Measurements from ENCODE around the gene ACBD6. TPM values are rescaled to one million over a fixed set of nuclear protein-coding genes. Genes with fewer than 3 reads are reported as not detected.
A peak's percentile ranks its signal among the peaks of the same experiment; 100 is the strongest.

The ACBD6 gene
- polyA plus RNA-seq, 4 donors, result 64.9 to 75.5 (median 67.5) TPM

DNA sequence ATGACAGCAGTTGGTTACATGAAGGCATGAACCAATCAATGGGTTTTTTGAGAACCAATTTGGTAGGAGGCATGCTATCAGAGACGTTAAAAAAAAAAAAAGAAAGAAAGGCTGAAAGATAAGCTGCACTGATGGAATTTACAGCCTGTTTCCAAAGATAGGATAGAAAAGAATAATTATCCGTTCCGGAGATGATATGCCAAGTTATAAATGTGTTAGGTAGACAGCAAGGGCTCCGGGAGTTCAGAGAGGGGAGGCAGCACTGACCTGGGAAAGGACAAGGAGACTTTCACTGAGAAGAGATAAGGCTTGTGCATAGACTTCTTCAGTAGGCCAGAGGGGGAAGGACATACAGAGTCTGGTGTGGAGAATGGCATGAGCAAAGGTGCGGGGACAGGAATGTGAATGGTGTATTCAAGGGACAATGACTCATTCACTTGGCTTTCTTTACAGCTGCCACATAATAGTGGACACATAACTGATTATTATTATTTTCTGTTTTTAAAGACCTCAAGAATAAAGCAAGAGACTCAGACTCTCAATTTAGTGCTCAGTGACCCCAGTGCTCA, 24.8 kb upstream of the ACBD6 start:
- no peak for DNase-seq (ENCODE audit: low read depth in 4 of 4, low spot score in 3 of 4)

DNA sequence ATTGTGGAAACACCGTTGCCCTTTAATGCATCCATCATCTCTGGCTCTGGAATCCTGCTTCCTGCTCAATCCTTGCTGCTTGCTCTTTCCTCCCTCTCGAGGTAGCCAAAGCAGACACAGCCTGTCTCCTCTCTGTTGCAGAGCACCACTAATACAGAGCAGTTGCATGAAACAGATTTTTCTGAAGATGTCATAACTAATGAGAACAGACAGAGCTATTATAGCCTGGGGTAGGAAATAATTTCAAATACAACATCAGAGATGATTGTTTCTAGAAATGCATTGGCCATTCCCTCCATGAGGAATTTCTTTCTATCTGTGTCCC, 23.3 kb upstream of the ACBD6 start:
- DNase-seq (ENCODE audit: low read depth in 4 of 4, low spot score in 3 of 4), result no peak

DNA sequence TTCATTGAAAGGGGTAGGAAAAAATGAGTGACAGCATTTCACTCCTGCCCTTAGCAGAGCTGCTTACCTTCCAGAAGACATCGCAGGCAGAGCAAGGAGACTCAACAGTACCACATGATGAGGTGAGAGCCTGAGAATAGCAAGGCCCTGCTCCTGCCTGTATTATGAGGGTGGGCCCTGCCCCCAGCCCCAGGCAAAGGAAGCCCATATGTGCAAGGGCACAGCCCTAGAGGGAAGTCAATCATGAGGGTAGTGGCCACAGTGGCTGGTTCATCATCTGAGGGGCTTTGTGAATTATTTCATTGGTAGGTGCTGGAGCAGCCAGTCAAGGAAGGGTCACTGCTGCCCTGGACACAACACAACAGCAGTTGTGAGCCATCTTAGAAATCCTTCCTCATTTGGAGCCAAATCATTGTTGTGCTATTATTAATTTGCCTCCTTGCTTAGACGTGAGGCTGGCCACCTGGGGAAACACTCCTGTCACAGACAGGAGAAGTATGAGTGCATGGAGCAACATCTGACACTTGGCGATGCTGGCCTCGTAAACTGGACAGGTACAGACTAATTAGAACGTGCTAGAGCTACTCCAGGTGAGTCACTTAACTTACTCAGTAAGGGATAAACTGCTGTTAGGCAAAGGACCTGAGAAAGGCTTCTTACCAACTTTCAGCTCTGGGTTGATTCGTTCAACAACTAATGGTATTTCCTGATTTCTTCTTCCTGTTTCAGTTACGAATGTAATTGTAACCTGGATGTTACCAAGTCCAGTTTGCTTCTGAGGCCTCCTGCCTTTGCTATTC, 22.7 kb upstream of the ACBD6 start:
- no peak for DNase-seq (ENCODE audit: low read depth in 4 of 4, low spot score in 3 of 4)

DNA sequence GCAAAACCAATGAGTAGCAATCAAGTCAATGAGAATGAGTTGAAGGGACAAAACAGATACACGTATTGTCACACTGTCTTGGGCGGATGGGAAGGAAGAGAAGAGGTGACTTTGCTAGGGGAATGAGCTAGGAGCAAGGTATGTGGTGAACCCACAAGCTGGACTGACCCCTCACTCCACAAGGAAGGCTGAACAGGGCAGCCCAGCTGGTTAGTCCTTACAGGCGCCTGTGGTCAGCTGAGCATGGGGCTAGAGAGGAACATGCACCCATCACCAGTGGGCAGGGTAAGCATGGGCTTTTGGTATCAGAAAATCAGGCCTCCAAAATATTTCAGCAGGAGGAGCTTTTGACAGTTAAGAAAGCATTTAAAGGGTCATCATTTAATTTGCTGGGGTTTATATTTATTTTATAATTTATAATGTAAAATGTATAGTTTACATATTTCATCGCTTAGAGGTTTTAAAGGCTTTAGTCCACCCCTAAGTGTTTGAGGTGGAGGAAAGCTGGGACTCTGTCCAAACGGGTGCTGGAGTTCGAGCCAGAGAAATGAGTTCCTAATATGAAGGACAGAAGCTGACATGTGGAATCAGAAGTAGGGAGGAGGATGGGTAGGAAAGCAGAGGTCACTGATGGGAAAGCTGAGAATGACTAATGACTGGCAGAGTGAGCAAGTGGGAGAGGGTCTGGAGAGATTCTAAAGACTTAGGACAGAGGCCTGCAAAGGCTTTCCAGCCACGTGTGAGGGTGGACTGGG, 22.0 kb upstream of the ACBD6 start:
- DNase-seq (ENCODE audit: low read depth in 4 of 4, low spot score in 3 of 4), result no peak

DNA sequence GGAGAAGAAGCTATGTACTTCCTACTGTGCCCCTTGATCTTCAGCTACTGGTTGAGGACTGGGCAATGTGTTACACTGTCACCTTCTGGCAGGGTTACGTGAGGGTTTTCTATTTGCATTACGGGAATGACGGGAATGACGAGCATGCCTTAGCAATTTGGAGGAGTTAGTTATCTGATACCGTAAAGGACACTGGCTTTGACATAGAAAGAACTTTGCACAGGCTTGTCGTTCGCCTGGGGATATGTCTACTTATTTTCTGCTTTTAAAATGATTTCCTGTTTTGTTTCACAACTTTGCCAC, 19.8 kb upstream of the ACBD6 start:
- no peak for DNase-seq (ENCODE audit: low read depth in 4 of 4, low spot score in 3 of 4)

- no peak for DNase-seq (ENCODE audit: low read depth in 4 of 4, low spot score in 3 of 4)
These were observed 19.3 kb upstream of the ACBD6 start for GRCh38 chr1:180521474-180522212.

DNA sequence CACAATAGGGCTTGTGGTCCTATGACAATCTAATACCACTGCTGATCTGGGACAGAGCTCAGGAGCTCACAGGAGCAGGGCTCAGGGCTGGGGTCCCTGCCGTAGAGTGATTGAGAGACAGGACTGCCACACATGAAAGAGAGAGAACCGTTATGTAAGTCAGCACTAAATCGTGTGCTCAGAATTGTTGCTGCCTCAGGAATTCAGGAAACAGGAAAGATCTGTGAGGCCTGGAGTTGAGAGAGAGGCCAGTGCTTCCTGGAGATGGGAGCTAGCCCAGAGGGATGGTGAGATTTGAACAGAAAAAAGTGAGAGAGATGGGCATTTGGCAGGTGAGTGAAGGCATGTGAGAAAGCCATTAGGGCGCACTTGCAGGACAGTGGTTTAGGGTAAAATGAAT, 17.5 kb upstream of the ACBD6 start:
- DNase-seq (ENCODE audit: low read depth in 4 of 4, low spot score in 3 of 4), result no peak

- DNase-seq (ENCODE audit: low read depth in 4 of 4, low spot score in 3 of 4), result peak; percentile 57 to 69 (median 58)
These were observed 13.5 kb upstream of the ACBD6 start for GRCh38 chr1:180515857-180516388.

DNA sequence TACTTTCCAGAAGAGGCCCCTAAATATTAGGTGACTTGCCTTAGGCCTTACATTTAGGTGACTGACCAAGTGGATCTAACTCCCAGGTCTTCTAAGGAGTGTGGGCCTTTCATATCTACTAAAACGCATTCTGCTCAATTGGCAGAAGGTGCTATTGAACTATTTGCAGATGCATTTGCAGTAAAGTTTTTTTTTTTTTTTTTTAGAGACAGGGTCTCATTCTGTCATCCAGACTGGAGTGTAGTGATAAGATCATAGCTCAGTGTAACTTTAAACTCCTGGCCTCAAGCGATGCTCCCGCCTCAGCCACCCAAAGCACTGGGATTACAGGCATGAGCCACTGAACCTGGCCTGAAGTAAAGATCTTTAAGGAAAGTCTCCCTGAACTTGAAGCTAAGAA, 13.0 kb upstream of the ACBD6 start:
- no peak for DNase-seq (ENCODE audit: low read depth in 4 of 4, low spot score in 3 of 4)

GRCh38 chr1:180513531-180513930, 11.2 kb upstream of the ACBD6 start:
- no peak for DNase-seq (ENCODE audit: low read depth in 4 of 4, low spot score in 3 of 4)

- no peak for DNase-seq (ENCODE audit: low read depth in 4 of 4, low spot score in 3 of 4)
These were observed 8.5 kb upstream of the ACBD6 start for GRCh38 chr1:180510882-180511281.

DNA sequence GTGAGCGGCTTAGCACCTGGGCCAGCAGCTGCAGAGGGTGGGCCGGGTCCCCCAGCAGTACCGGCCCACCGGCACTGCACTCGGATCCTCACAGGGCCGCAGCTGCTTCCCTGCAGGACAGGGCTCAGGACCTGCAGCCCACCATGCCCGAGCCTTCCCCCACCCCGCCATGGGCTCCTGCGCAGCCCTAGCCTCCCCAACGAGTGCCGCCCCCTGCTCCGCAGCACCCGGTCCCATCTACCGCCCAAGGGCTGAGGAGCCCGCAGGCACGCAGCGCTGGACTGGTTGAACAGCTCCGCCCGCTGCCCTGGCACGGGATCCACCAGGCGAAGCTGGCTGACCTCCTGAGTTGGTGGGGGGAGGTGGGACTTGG, 6.3 kb upstream of the ACBD6 start:
- no peak for DNase-seq (ENCODE audit: low read depth in 4 of 4, low spot score in 3 of 4)

- no peak for DNase-seq (ENCODE audit: low read depth in 4 of 4, low spot score in 3 of 4)
These were observed 5.7 kb upstream of the ACBD6 start for GRCh38 chr1:180507795-180508724.

DNA sequence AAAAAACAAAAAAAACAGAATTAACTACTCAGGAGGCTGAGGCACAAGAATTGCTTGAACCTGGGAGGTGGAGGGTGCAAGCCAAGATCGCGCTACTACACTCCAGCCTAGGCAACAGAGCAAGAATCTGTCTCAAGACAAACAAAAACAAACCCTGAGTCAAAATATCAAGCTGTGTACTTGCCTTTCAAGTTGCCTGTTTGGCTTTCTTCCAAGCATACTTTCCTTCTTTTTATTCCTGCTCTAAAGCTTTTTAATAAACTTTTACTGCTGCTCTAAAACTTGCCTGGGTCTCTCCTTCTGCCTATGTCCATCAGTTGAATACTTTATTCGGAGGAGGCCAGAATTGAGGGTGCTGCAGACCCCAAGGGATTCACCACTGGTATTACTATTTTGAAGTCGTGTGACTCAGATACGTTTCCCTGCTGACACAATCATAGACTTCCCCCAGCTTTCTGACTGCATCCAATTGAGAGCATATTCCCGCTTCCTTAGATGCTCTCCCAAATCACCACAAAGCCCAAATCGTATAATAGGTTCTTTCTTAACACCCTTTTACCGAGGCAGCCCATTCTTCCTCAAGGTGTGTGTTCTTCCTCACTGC, 3.5 kb upstream of the ACBD6 start:
- no peak for DNase-seq (ENCODE audit: low read depth in 4 of 4, low spot score in 3 of 4)

DNA sequence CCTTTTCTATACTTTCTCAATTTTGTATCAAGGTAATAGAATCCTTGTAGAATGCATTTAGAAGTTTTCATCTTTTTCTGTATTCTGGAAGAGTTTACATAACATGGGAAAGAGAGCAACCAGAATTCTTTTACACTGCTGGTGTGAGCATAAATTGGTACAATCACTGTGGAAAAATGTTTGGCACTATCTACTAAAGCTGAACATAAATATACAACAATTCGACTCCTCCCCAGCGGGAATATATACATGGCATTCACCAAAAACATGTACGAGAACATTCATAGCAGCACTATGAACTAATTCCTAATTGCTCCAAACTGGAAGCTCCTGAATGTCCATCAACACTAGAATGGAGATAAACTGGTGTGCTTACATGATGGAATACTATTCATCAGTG, 1.8 kb upstream of the ACBD6 start:
- no peak for DNase-seq (ENCODE audit: low read depth in 4 of 4, low spot score in 3 of 4)

DNA sequence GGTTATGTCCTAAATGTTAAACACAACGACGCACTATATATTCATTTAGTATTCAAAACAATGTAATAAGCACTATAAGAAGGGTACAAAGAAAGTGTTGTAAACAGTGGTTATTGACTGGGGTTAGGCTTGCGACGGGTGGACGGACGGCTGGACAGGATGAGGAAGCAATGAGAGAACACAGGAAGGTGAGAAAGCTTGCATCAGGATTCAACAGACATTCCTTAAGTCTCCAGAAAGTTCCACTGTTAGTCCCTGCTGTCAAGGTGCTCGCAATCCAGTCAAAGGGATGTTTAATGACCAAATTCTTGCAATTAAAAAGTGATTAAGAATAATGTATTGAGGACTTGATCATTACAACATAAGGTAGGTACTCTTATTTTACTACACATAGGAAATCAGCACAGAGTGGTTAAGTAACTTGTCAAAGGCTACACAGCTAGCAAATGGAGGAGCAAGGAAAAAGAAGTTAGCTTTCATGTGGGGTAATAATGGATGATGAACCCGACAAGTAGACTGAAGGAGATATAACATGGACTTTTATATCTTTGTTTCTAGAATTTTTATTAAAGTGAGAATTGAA, 994 bp upstream of the ACBD6 start:
- no peak for DNase-seq (ENCODE audit: low read depth in 4 of 4, low spot score in 3 of 4)

GRCh38 chr1:180501865-180502360, 464 bp downstream of the ACBD6 start:
- peak in 1 of 4 donors; percentile 35 for DNase-seq (ENCODE audit: low read depth in 4 of 4, low spot score in 3 of 4)

DNA sequence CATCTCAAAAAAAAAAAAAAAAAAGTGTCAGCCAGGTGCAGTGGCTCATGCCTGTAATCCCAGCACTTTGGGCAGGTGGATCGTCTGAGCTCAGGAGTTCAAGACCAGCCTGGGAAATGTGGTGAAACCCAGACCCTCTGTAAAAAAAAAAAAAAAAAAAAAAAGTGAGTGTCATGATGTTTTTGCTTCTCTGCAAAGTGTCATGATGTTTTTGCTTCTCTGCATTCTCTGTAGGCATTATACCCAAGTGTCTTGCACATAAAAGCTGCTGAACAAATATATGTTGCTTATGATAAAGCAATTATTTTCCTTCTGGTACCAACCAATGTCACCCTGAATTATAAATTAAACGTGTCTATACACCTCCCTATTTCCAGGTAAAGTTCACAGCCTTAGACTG, 1.7 kb downstream of the ACBD6 start:
- no peak for DNase-seq (ENCODE audit: low read depth in 4 of 4, low spot score in 3 of 4)

- no peak for DNase-seq (ENCODE audit: low read depth in 4 of 4, low spot score in 3 of 4)
These were observed 3.8 kb downstream of the ACBD6 start for GRCh38 chr1:180498594-180498993.

Measured in right renal pelvis (tissue), 4 donors.